ENCODE measurements around the gene GPR35.
A peak's percentile ranks its signal among the peaks of the same experiment; 100 is the strongest.

GPR35 gene

GRCh38 chr2:240589850-240590525 is 35.3 kb upstream of the GPR35 start:
- no peak for DNase-seq

- DNase-seq = no peak
These were observed 34.6 kb upstream of the GPR35 start for GRCh38 chr2:240590681-240591111.

GRCh38 chr2:240591226-240591625 is 34.1 kb upstream of the GPR35 start:
- no peak for DNase-seq

GRCh38 chr2:240591784-240592183 is 33.5 kb upstream of the GPR35 start:
- DNase-seq = no peak

GRCh38 chr2:240593026-240593702 is 32.1 kb upstream of the GPR35 start:
- DNase-seq = no peak

- DNase-seq = no peak
These were observed 31.4 kb upstream of the GPR35 start for GRCh38 chr2:240593703-240594451.

- no peak for DNase-seq
These were observed 30.5 kb upstream of the GPR35 start for GRCh38 chr2:240594511-240595380.

- peak; percentile 41 for DNase-seq
These were observed 29.8 kb upstream of the GPR35 start for GRCh38 chr2:240595381-240596079.

GRCh38 chr2:240596080-240596460 is 29.2 kb upstream of the GPR35 start:
- DNase-seq = no peak

- DNase-seq = no peak
These were observed 28.8 kb upstream of the GPR35 start for GRCh38 chr2:240596491-240596931.

- no peak for DNase-seq
These were observed 28.2 kb upstream of the GPR35 start for GRCh38 chr2:240597054-240597418.

GRCh38 chr2:240597419-240598181 is 27.7 kb upstream of the GPR35 start:
- no peak for DNase-seq

- no peak for DNase-seq
These were observed 26.9 kb upstream of the GPR35 start for GRCh38 chr2:240598311-240598911.

- no peak for DNase-seq
These were observed 26.1 kb upstream of the GPR35 start for GRCh38 chr2:240599141-240599583.

- no peak for DNase-seq
These were observed 24.8 kb upstream of the GPR35 start for GRCh38 chr2:240600451-240600961.

GRCh38 chr2:240601061-240601830 is 24.0 kb upstream of the GPR35 start:
- no peak for DNase-seq

GRCh38 chr2:240601831-240602160 is 23.5 kb upstream of the GPR35 start:
- DNase-seq = no peak

- DNase-seq = no peak
These were observed 22.8 kb upstream of the GPR35 start for GRCh38 chr2:240602266-240603050.

All from MV-4-11 (cell line).